DMS153 (cell line): ENCODE data around the gene PTCD2.

Experiments used
- DNase-seq: peaks from one replicate; lab custom pipeline; 2025; lab: John Stamatoyannopoulos, UW

Gene PTCD2

DNA sequence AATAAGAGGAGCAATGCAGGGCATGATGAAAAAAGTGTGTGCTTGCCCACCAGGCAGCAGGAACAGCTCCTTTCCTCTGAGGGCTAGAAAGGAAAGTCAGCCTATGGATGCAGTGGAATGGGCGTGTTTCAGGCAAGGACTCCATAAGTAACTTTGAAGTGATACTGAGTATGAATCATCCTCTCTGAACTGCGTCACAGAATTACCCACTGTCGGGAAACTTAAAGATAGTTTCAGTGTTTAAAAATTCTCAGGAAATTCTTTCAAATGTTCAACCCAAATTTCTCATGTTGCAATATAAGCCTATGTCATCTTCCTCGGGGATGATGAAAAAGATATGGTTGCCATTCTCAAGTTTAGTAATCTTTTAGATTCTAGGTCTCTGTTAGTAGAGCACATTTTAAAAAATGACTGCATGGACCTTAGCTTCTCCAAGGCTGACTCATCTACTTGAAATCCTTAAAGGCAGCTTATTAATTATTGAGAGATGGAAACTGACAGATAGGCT is 27.7 kb downstream of the PTCD2 start:
- no peak for DNase-seq

DNA sequence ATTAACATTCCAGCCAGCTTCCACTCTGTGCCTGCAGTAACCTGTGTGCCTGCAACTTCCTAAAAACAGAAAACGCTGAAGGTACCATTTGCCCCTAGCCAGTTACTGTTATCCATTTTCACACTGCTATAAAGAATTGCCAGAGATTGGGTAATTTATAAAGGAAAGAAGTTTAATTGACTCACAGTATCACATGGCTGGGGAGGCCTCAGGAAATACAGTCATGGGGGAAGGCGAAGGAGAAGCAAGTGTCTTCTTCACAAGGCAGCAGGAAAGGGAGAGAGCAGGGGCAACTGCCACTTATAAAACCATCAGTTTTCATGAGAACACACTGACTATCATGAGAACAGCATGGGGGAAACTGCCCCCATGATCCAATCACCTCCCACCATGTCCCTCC is 31.2 kb downstream of the PTCD2 start:
- no peak for DNase-seq

DNA sequence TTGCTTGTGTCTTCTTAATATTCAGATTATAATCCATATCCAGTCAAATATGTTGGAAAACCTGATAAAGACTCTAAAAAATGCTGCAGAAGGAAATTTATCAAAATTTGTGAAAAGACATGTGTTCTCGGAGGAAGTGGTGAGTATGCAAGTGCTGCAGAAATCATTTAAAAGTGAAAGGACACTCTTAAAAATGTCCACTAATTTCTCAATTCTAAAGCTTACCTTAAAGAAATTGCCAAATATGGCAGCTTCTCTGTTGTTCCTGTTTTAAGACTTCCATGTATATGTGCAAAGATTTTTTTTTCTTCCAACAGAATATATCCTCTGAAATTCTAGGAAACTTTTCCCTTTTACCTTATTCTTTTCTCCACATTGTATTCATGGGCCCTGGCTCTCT is 32.4 kb downstream of the PTCD2 start:
- DNase-seq = no peak

DNA sequence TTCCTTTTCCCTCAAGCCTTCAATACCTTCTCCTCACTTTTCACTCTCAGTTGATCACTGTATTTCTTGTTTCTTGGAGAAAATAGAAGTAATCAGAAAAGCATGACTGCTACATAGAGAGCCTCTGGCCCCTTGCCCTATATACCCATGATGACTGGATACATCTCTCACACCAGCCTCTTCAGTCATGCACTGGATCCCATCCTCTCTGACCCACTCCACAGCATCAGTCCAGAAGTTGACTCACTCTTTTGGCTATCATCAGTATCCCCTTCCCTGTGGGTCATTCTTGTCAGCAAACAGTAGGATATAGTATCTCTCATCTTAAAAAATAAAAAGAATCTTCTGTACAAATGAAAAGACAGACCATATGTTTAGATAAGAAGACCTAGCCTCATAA is 32.9 kb downstream of the PTCD2 start:
- no peak for DNase-seq

DNA sequence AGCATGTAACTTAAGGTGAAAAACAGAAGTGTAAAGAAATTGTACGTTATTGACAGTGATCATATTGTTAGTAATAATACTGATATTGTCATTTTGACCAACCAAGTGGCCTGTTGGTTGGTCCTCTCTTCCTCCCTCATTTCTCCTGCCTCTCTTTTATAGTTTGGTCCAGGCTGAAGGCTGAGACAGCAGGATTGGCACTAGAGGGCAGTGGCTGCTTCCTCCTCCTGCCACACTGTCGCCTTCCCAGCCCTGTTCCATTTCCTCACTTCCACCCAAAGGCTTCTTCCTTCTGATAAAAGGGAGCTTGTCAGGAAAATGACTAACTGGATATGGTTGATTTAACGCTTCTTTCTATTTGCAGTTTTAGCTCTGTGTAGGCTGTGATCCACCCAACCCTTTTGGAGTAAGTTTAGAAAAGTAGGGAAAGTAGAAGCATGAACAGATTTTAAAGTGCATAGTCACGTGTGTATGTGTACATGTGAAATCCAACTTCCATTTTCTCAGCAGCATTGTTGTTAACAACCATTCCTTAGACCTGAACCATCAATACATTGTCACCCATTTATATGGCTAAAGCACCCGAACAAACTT is 35.6 kb downstream of the PTCD2 start:
- no peak for DNase-seq

DNA sequence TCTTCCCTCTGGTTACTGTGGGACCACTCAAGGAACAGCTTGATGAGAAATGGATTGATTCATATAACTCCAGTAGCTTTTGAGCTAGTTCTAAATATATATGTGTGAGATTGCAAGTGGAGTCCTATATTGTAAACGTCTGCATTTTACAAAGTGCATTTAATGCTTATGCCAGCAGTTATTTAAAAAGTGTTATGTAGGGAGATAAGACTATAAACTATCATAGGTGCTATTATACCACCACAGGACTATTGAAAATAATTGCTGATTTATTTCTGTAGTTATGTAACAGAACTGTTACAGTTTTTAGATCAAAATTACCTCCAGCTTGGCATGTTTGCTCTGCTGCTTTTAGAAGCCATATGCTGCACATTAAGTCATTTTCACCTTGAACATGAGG is 36.2 kb downstream of the PTCD2 start:
- DNase-seq = no peak

DNA sequence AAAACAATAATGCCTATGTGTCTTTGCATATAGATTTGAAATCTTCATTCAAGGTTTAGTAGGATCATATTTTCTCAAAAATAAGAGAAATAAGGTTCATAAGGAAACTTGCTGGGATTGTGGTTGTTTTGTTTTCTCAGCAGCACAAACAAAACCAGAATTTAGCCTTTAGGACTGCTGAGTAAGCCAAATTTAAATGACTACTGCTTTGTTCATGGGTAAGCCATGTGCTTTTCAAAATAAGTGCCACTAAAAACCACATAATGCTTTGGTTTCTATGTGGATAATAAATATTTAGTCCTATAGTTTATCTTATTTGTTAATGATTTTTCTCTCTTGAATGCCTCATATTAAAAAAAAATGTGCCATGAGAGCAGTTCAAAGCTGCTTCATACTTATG is 38.8 kb downstream of the PTCD2 start:
- DNase-seq = no peak

DNA sequence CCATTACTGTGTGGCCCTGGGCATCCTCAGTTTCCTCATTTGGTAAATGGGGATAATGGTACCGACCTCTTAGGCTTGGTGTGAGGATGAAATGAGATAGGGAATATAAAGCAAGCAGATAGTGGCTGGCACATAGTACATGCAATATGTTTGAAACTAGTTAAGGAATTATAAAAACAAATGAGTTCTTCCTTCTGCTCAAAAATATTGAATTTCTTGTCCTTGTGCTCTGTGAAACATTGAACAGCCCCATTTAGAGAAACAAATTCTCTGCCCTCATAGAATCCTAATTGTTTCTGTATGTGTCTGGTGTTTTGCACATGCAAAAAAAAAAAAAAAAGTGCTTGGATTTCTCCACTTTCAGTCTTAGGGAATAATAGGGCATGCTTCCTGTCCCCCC is 39.7 kb downstream of the PTCD2 start:
- DNase-seq = no peak

DNA sequence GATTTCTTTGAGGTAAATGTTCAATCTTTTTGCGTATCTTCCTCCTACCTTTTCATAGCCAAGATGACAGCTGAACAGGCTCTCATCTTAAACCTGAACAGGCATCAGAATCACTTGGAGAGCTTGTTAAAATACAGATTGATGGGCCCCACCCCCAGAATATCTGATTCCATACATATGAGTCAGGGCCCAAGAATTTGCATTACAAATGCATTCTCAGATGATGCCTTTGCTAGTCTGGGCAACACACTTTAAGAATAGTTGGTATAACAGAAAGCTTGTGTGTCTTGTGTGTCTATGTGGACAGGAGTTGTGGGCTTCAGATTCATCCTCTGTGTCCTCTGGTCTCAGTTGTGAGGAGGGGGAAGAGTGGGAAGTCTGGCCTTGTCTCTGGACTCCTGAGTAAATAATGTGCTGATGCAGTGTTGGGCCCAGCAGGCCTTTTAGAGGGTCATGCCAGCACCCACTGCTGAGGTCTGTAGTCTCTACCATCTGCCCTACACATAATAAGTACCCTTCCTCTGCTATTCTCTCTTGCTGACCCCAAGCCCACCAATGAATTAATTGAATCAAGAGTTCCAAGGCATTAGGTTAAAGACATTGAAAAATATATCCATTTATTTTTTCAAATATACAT is 43.1 kb downstream of the PTCD2 start:
- no peak for DNase-seq

DNA sequence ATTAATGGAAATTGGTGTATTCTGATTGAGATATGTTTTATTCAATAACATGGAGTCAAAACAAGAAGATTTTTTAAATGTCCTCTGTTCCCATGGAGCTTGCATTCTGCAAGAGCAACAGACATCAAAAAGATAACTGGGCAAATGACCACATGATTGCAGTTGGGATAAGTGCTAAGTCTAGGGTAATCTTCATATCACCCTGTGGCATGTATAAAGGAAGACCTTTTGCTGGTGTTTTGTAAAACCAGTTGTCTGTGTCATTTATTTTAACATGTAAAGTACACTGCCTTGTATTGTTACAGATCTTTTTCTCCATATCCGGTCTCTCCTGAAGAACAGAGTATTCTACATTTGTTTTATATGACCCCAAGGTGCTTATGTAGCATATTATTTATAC is 44.0 kb downstream of the PTCD2 start:
- DNase-seq = no peak

DNA sequence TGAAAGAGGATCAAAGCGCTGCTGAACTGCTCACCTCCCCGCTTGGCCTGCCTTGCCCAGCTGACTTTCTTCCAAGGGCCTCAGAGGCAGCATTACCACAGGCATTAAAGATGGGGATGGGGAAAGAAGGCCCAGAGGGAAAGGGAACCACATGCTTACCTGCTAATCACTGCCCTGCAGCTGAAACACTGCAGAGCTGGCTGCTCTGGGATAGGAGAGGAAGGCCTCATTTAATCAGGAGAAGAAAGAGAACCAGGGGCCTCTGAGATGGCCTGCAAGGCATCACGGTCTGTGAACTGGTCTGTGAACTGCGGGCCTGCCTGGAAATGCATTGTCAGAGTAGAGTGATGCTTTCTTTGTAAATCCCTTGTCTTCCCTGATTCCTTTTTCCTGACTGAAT is 44.8 kb downstream of the PTCD2 start:
- no peak for DNase-seq

DNA sequence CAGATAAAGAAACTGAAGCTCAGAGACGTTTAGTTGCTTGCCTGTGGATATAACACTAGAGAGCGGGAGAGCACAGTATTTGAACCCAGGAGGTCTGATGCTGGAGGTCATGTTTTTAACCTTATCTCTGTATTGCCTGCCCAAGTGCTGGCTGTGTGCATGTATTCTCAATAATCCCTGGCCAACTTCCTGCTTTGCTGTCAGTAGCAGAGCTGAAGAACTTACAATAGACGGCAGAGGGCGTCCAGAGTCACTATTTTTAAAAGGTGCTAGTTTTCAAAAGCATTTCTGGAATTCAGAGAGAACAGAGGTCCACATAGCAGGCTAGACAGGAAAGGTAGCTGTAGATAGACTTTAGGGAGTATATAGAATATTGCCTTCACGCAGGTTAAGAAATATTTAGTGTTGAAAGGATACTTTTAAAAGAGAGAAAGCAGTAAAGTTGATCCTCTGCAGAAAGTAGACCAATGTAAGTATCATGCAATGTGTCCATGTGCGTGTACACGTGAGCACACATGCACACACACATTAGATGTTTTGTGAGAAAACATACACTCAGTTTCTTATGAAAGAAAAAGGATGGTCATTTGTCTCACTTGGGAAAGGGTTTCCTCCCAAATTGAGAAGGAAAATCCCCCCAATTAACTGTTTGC is 46.3 kb downstream of the PTCD2 start:
- DNase-seq = peak; percentile 65

DNA sequence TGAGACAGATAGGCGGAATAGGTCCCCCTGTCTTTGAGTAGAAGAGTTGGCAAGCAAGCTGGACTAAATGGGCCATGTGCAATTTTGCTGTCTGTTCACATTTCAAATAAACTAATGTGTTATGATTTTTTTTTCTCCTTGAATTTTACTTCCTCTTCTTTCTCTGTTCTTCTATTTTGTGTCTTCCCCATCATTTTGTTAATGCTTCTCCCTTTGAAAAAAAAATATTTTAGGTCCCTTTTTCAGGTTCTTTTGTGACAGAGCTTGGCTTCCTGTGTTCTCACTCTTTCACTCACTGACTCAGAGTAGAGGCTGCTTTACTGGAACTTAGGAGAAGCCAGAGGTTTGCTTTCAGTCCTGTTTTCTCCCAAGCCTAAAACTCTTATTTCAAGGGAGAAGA is 48.1 kb downstream of the PTCD2 start:
- no peak for DNase-seq

DNA sequence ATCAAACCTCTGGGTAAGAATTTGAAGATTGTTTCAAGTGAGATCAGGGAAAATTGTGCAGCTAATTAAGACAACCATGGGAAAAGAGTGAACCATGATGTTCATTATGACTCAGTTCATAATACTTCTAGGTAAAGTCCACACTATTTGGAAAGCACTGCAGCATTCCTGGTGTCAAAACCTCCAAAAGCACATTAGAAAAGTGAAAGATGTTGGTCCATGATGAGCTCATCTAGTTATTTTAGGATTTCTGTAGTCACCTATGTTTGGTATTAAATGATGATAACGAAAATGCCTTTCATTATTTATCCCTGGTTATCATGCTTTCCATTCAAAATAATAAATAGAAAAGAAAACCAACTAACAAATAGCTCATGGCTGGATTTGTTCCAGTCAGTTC is 49.1 kb downstream of the PTCD2 start:
- no peak for DNase-seq

DNA sequence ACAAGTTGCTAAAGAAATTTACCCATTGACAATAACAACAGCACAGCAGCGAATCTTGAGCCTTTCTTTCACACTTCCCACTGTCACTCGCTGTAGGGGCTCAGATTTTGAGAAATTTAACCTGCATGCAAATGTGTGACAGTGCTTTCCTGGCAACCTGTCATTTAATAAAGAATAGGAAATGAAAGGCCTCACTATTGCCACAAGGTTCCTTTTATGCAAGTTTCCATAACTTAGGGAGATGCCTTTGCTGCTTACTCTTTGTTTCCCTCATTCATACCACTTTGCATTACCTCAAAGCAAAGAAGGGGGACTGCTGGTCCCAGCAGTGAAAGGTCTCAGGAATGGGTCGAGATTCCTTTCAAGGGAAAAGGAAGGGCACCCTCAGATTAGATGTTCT is 49.5 kb downstream of the PTCD2 start:
- no peak for DNase-seq

DNA sequence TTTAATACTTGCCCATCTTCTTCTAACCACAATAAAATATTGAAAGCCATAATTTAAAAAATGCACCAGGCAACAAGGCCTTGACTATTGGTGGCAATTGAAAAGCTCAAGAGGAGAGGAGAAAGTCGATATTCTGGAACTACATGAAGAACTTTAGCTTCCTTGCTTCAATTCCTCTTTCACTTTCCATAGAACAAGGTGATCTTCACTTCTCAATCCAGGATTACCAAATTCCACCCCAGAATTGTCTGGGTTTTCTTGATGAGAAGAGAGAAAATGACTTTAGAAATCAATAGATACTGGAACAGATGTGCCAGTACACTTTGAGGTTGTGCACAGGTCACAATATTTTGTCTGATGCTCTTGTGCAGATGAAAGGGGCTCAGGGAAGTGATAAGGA is 52.2 kb downstream of the PTCD2 start:
- DNase-seq = no peak

DNA sequence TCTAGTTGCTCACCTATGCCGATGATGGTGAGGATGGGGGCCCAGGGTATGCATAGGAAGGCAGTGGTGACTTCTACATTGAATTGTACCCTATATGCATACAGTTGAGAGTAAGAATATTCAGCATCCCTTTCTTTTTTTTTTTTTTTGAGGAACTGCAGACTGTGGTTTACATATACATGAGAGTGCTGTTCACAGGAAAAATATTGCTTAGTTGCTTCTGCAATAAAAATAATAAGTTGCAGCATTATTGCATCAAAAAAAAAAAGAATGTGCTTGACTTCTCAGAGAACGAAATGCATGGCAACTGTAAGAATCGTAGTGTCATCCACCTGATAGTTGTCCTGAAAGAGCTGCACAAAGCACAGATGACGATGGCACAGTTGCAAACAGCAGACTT is 52.8 kb downstream of the PTCD2 start:
- DNase-seq = no peak

DNA sequence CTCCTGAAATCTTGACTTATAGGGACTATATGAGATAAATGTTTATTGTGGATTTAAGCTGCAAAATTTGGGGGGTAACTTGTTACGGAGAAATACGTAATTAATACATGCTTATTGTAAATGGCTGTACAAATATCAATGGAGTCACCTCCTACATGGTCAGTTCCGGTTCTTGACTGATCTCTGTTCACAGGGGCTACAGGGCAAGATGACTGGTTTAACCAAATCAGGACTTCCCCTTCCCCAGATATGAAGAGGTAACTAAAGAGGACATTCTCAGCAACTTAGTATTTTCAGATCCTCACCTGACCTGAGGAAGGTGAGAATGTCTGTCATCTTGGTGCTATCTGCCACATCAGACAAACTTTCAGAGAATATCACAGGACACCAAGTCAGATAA is 54.7 kb downstream of the PTCD2 start:
- DNase-seq = no peak

DNA sequence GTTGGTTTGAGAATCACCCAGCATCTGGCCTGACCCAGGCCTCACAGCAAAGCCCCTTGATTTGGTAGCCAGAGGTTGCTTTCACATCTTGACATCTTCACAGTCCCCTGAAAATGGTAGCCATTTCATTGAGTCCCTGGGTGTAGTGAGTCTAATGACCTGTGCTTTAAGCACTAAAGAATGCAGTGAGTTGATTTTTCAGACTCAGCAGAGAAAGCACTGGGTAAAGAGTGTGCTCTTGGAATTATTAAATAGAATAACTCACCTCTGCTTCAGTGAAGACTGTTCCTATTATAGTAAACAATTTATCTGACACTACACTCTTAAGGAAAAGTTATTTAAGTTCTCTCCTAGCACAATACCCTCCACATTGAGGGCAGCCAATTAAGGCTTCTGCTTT is 56.2 kb downstream of the PTCD2 start:
- DNase-seq = no peak

DNA sequence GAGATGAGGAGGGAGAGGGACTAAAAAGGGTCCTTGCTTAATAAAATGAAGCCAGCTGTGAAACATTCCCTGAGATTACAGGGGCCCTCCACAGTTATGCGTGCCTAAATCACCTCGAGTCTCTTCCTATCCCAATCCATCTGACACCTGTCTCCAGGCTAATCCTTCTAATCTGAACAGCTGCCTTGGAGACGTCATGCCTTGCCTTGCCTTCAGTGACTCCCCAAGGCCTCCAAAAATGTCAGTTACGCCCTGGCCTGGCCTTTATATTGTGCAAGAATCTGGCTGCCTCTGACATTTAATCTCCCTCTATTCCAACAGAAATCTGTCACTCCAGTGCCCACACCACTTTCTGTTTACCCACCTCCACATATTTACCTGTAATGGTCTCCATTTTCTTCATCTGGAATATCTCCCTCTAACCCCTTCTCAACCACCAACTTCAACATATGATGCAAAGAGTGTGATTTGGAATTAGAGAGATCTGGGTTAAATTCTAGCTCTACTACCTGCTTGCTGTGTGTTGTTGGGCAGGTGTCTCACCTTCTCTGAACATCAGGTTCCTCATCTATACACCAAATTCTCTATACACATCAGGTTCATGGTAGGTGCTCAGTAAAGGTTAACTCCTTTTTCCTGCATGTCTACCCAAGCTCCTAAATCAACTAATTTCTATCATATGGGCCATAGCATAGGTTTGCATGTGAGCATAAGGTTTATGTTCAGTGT is 57.9 kb downstream of the PTCD2 start:
- DNase-seq = no peak

DNA sequence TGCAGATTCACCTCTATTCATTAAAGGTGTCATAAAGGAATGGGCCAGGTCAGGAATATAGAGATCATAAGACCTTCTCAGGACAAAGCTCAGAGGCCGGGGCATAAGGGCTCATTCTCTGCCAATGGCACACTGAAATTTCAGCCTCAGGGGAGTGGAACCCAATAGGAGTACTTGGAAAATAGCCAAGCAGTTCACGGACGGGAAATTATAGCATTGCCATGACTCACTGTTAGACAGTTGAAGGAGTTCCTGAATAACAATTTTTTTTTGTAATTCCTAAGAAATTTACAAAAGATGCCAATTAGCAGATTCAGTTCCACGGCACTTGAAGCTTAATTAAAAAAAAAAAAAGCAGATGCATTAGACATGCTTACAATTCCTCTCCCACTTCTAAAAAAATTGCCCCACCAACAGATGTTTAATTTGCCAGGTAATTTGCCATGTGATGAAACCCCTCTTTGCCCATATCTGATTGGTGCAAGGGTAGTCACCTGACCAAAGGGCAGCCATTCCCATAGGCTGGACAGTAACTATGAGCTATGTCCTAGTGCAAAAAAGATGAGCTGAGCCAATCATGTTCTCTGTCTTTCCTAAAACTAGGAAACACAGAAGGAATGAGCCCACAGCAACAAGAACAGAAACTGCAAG is 58.6 kb downstream of the PTCD2 start:
- peak; percentile 35 for DNase-seq

DNA sequence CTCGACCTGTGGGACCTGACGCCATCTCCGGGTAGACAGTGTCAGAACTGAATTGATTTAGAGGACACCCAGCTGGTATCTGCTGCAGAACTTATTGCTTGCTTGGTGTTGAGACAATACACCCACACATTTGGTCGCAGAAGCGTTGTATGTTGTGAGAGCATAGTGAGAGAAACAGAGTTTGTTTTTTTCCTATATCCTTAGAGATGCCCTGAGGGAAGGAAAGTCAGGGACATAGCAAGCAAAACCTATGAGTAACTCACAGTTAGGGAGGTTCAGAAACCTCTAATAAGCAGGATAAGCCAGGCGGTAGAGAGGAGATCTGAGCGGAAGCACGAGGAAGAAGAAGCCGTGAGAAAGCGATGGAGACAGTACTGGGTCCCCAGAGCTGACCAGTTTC is 59.8 kb downstream of the PTCD2 start:
- DNase-seq = no peak
